Endothelial cell of umbilical vein (primary cell): Measurements from ENCODE around the gene C10orf71. TPM values are rescaled to one million over a fixed set of nuclear protein-coding genes. Genes with fewer than 3 reads are reported as not detected.

Experiments
- BruUV-seq: library from RNA; stranded (reverse); fragments of 400-500 nt; replicated peaks from 2 replicates; lab custom pipeline; 2021; lab: Mats Ljungman, UMichigan
- CTCF ChIA-PET: fragments of 300-600, 350-600 bp; sonication (Branson Sonifier 250); formaldehyde crosslinking; loops from one replicate; lab custom pipeline; 2021; ENCODE audit warnings: antibody characterized with exemption, inconsistent platforms; lab: Charles Lee
- POLR2A ChIA-PET: fragments of 300-600, 350-600 bp; sonication (Branson Sonifier 250); formaldehyde crosslinking; loops from one replicate; lab custom pipeline; 2021; ENCODE audit warnings: antibody characterized with exemption, inconsistent platforms; lab: Charles Lee
- DNase-seq: peaks from one replicate; pipeline ENCODE4 v3.0.0-alpha.2; 2011; ENCODE audit warnings: low read depth, low spot score
- FAIRE-seq: peaks from 2 replicates; lab custom pipeline; 2011; peaks lifted over from hg19 to GRCh38; lab: Jason Lieb, UNC
- H2AFZ ChIP-seq: 2 replicates; pipeline ENCODE4 v1.6.0; 2012; ENCODE audit warnings: low read depth, low read length, control low read depth, inconsistent platforms
- H3K27ac ChIP-seq: 2 replicates; pipeline ENCODE4 v1.5.1; 2011; ENCODE audit warnings: low read depth, mild to moderate bottlenecking, control low read depth, low read length, moderate library complexity; ENCODE audit not compliant: insufficient read depth
- H3K27me3 ChIP-seq, 2 experiments: 2 replicates each; pipeline versions ENCODE4 v1.6.0 to v1.6.1; 2011; ENCODE audit warnings: low read length in 2 of 2, mixed read lengths in 1 of 2; ENCODE audit not compliant: control insufficient read depth in 2 of 2, insufficient read depth in 2 of 2
- H3K36me3 ChIP-seq, 2 experiments: 2 replicates in 1 of 2; 3 replicates in 1 of 2; pipeline ENCODE4 v1.5.1; 2011; ENCODE audit warnings: low read length in 2 of 2, mild to moderate bottlenecking in 1 of 2, moderate library complexity in 1 of 2; ENCODE audit not compliant: control insufficient read depth in 2 of 2, insufficient read depth in 2 of 2; ENCODE audit errors: extremely low read depth in 1 of 2
- H3K4me1 ChIP-seq: 3 replicates; pipeline ENCODE4 v1.5.1; 2011; ENCODE audit warnings: mild to moderate bottlenecking, low read length; ENCODE audit not compliant: control insufficient read depth, insufficient read depth; ENCODE audit errors: extremely low read depth
- H3K4me2 ChIP-seq: 2 replicates; pipeline ENCODE4 v1.6.1; 2011; ENCODE audit warnings: low read length, control low read depth, mixed read lengths; ENCODE audit not compliant: insufficient read depth
- H3K4me3 ChIP-seq, 3 experiments: fragments of 200-600 bp in 1 of 3; sonication (generic), shearing (Covaris generic) in 1 of 3; replicated peaks in 1 of 3; 2 replicates each; pipeline ENCODE4 v1.5.1; 2011 to 2016; ENCODE audit warnings: control low read depth in 3 of 3, low read length in 3 of 3, mild to moderate bottlenecking in 2 of 3, inconsistent platforms in 1 of 3, low read depth in 1 of 3, moderate library complexity in 1 of 3; ENCODE audit not compliant: insufficient read depth in 1 of 3
- H3K79me2 ChIP-seq: 2 replicates; pipeline ENCODE4 v1.6.0; 2012; ENCODE audit warnings: low read length, inconsistent platforms; ENCODE audit not compliant: control insufficient read depth, insufficient read depth
- H3K9ac ChIP-seq: replicated peaks from 2 replicates; pipeline ENCODE3; 2011; ENCODE audit warnings: low read length, control low read depth; ENCODE audit not compliant: insufficient read depth; ENCODE audit errors: extremely low read depth
- H3K9me1 ChIP-seq: replicated peaks from 3 replicates; pipeline ENCODE4 v1.6.0; 2011; ENCODE audit warnings: mild to moderate bottlenecking, low read length; ENCODE audit not compliant: control insufficient read depth, insufficient read depth; ENCODE audit errors: extremely low read depth
- H3K9me3 ChIP-seq: replicated peaks from 2 replicates; pipeline ENCODE4 v1.5.1; 2012; ENCODE audit warnings: low read length, inconsistent platforms; ENCODE audit not compliant: control insufficient read depth, insufficient read depth
- H4K20me1 ChIP-seq: replicated peaks from 2 replicates; pipeline ENCODE3; 2011; ENCODE audit warnings: mild to moderate bottlenecking, low read length; ENCODE audit not compliant: control insufficient read depth, insufficient read depth; ENCODE audit errors: extremely low read depth
- EZH2 ChIP-seq: IDR thresholded peaks from 2 replicates; pipeline ENCODE4 v1.6.1; 2012; ENCODE audit warnings: borderline replicate concordance, low read depth, mild to moderate bottlenecking, moderate library complexity, low read length, inconsistent platforms; ENCODE audit not compliant: severe bottlenecking
- FOS ChIP-seq: IDR thresholded peaks from 2 replicates; pipeline ENCODE4 v1.6.1; 2011; ENCODE audit warnings: mild to moderate bottlenecking, low read length, moderate library complexity, borderline replicate concordance; ENCODE audit not compliant: insufficient read depth
- GATA2 ChIP-seq: IDR thresholded peaks from 2 replicates; pipeline ENCODE4 v1.7.0; 2011; ENCODE audit warnings: low read depth, mild to moderate bottlenecking, moderate library complexity, mixed read lengths, low read length; ENCODE audit not compliant: insufficient read length, insufficient read depth
- JUN ChIP-seq: IDR thresholded peaks from 2 replicates; pipeline ENCODE4 v1.6.1; 2011; ENCODE audit warnings: borderline replicate concordance, low read depth; ENCODE audit not compliant: insufficient read length, insufficient read depth
- MYC ChIP-seq: IDR thresholded peaks from one replicate; pipeline ENCODE4 v1.6.1; 2011; ENCODE audit warnings: mild to moderate bottlenecking, low read depth, low read length
- POLR2A ChIP-seq: IDR thresholded peaks from 2 replicates; pipeline ENCODE4 v1.6.1; 2012; ENCODE audit warnings: low read depth, mild to moderate bottlenecking, control low read depth, low read length
- POLR2AphosphoS5 ChIP-seq: IDR thresholded peaks from 2 replicates; pipeline ENCODE4 v1.6.1; 2012; ENCODE audit warnings: low read depth, mild to moderate bottlenecking, control low read depth, low read length, moderate library complexity; ENCODE audit not compliant: insufficient read depth
- dilution Hi-C: fragments of 300-500 bp; cut with MboI; formaldehyde crosslinking; loops from one replicate; pipeline ENCODE4 v1.15.0; 2019; ENCODE audit warnings: low sequenced_read_pairs; ENCODE audit not compliant: extremely low pct_ligation_motif_present
- intact Hi-C: fragments of 100-400 bp; cut with micrococcal nuclease; formaldehyde crosslinking; loops from one replicate; pipeline ENCODE4 v1.10.0; 2022
- polyA plus RNA-seq, 4 experiments: library from polyadenylated mRNA; depleted of rRNA in 3 of 4; stranded (reverse) in 3 of 4; unstranded in 1 of 4; fragments of >200 nt; gene quantifications; 2 replicates each; pipeline versions ENCODE4 v1.2.1 to v1.2.3, GENCODE V29; 2011 to 2012; ENCODE audit warnings: missing spikeins in 1 of 4
- total RNA-seq: library from RNA; stranded (reverse); gene quantifications from 2 replicates; pipeline ENCODE4 v1.2.3, GENCODE V29; 2021
- TF ChIP-seq, protein P1 (sequence below): IDR thresholded peaks from 2 replicates; pipeline ENCODE4 v1.6.1; 2011; ENCODE audit not compliant: insufficient read depth, insufficient read length
- TF ChIP-seq, protein P2 (sequence below), 2 donors: IDR thresholded peaks; 1 replicate in 1 of 2; 2 replicates in 1 of 2; pipeline ENCODE4 v1.5.1; 2011; ENCODE audit warnings: low read length in 2 of 2, mild to moderate bottlenecking in 2 of 2, moderate library complexity in 2 of 2, control low read depth in 1 of 2, inconsistent platforms in 1 of 2, low read depth in 1 of 2; ENCODE audit not compliant: insufficient read depth in 1 of 2; ENCODE audit errors: extremely low read depth in 1 of 2

The C10orf71 gene
- total and polyA plus RNA-seq, 2 donors (not counting 3 experiments of a cell fraction or from before 2014, with no cell fraction given) = not detected

DNA sequence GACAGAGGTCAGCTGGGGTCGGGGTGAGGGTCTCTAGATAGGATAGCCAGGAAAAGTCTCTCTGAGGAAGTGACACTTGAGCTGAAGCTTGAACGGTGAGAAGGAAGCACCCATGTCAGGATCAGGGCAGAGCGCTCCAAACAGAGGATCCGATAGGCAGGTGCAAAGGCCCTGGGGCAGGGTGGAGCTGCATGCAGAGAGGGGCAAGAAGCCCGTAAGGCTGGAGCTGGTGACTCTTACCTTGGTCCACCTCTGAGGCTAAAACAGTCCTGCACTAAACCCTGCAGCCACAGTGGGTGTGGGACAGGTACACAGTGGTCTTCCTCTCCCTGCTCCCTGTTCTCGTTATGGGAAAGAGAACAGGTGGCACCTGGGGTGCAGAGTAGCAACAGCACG is 5.8 kb upstream of the C10orf71 start:
- FAIRE-seq (no peak), DNase-seq (no peak)
- no TSS peak for BruUV-seq
- ChIA-PET CTCF (no interaction called here), POLR2A (no interaction called here)
- H4K20me1 ChIP-seq = no peaks in the 10 kb centered on the region
- H2AFZ ChIP-seq = no peak overlapping the region
- H3K9me1 ChIP-seq = no peaks in the 10 kb centered on the region
- dilution Hi-C loops = no loop called here
- no peak for TF ChIP-seq FOS
- TF ChIP-seq, protein P1, sequence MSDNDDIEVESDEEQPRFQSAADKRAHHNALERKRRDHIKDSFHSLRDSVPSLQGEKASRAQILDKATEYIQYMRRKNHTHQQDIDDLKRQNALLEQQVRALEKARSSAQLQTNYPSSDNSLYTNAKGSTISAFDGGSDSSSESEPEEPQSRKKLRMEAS = no peak
- TF ChIP-seq, protein P2, sequence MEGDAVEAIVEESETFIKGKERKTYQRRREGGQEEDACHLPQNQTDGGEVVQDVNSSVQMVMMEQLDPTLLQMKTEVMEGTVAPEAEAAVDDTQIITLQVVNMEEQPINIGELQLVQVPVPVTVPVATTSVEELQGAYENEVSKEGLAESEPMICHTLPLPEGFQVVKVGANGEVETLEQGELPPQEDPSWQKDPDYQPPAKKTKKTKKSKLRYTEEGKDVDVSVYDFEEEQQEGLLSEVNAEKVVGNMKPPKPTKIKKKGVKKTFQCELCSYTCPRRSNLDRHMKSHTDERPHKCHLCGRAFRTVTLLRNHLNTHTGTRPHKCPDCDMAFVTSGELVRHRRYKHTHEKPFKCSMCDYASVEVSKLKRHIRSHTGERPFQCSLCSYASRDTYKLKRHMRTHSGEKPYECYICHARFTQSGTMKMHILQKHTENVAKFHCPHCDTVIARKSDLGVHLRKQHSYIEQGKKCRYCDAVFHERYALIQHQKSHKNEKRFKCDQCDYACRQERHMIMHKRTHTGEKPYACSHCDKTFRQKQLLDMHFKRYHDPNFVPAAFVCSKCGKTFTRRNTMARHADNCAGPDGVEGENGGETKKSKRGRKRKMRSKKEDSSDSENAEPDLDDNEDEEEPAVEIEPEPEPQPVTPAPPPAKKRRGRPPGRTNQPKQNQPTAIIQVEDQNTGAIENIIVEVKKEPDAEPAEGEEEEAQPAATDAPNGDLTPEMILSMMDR (IDR thresholded peaks at IDR 0.05; ENCODE audit: extremely low read depth in 1 of 2, insufficient read depth in 1 of 2, low read depth in 1 of 2, low read length in 2 of 2) = no peak
- H3K4me3 ChIP-seq = no peak overlapping the region
- H3K9me3 ChIP-seq = no peaks in the 10 kb centered on the region
- no peaks in the 10 kb centered on the region for H3K79me2 ChIP-seq
- H3K36me3 ChIP-seq = no peaks in the 10 kb centered on the region
- intact Hi-C loops = no loop called here
- H3K4me1 ChIP-seq = no peaks in the 10 kb centered on the region
- no peaks in the 10 kb centered on the region for H3K27me3 ChIP-seq
- no peak overlapping the region for H3K4me2 ChIP-seq
- H3K27ac ChIP-seq = no peak overlapping the region
- H3K9ac ChIP-seq = no peak overlapping the region

DNA sequence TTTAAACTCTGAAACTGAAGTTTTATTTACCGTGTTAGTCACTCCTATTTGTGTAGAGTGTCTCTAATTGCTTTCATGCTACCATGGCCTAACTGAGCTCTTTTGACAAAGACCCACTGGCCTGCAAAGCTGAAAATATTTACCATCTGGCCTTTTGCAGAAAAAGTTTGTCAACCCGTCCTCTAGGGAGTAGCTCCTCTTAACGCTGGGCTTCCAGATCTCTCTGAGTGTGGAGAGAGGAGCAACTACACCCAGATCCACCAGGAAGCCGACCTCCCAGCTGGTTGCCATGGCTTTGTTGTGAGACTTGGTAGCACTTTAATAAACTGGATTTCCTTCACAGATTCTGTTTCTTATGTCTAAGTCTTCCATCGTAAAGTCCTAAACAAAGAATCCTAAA is 4.2 kb upstream of the C10orf71 start:
- CTCF ChIA-PET = interaction anchor here (3.1 kb wide), 1 partner anchor 17 kb away, joined by 8 read pairs; no protein-coding TSS in a partner anchor
- Histone ChIP-seq H3K27ac (no peak overlapping the region), H3K9me1 (no peaks in the 10 kb centered on the region), H4K20me1 (no peaks in the 10 kb centered on the region), H3K9ac (no peak overlapping the region), H3K79me2 (no peaks in the 10 kb centered on the region), H3K27me3 (no peaks in the 10 kb centered on the region), H3K4me2 (no peak overlapping the region), H3K36me3 (no peaks in the 10 kb centered on the region), H3K9me3 (no peaks in the 10 kb centered on the region), H3K4me1 (no peaks in the 10 kb centered on the region), H2AFZ (no peak overlapping the region), H3K4me3 (no peak overlapping the region)
- no TSS peak for BruUV-seq
- TF ChIP-seq POLR2A (no peak), MYC (no peak), POLR2AphosphoS5 (no peak), FOS (no peak), JUN (no peak), EZH2 (no peak), GATA2 (no peak)
- TF ChIP-seq, protein P1 = no peak
- TF ChIP-seq, protein P2 (IDR thresholded peaks at IDR 0.05; ENCODE audit: extremely low read depth in 1 of 2, insufficient read depth in 1 of 2, low read depth in 1 of 2, low read length in 2 of 2) = no peak
- intact Hi-C loops (no loop called here), dilution Hi-C loops (no loop called here)
- POLR2A ChIA-PET = no interaction called here
- FAIRE-seq (no peak), DNase-seq (no peak)
